ENCODE measurements around the gene JPH2.

DNA sequence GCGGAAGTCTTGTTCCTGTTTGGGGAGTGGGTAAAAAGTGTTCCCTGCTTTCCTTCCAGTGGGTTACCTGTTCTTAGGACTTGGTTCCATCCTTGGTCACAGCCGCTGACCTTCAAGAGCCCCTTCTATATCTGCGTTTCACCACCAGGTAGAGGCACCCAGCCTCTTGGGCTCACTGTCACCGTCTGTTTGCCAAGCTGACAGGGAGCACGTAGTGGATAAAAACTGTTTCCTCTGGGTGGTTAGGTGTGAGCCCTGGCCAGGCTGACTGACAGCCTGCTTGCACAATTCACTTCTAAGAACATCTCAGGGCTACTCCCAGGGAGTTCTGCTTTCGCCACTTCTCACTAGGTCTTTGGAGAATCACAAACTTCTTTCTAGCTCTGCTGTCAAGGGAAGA lies 1.8 kb upstream of the JPH2 start:
- TF ChIP-seq, protein P1, sequence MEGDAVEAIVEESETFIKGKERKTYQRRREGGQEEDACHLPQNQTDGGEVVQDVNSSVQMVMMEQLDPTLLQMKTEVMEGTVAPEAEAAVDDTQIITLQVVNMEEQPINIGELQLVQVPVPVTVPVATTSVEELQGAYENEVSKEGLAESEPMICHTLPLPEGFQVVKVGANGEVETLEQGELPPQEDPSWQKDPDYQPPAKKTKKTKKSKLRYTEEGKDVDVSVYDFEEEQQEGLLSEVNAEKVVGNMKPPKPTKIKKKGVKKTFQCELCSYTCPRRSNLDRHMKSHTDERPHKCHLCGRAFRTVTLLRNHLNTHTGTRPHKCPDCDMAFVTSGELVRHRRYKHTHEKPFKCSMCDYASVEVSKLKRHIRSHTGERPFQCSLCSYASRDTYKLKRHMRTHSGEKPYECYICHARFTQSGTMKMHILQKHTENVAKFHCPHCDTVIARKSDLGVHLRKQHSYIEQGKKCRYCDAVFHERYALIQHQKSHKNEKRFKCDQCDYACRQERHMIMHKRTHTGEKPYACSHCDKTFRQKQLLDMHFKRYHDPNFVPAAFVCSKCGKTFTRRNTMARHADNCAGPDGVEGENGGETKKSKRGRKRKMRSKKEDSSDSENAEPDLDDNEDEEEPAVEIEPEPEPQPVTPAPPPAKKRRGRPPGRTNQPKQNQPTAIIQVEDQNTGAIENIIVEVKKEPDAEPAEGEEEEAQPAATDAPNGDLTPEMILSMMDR (conservative IDR thresholded peaks at IDR 0.05) = no peak
- no peak for TF ChIP-seq ZFX (IDR thresholded peaks at IDR 0.05)

Measured in C4-2B (cell line).